Small intestine (tissue), 7 donors: ENCODE measurements around the gene SLC17A6. TPM values are rescaled to one million over a fixed set of nuclear protein-coding genes. Genes with fewer than 3 reads are reported as not detected.

Experiments
- DNase-seq, 2 donors: peaks; one replicate each; pipeline versions ENCODE4 v3.0.0 to v3.0.0-alpha.2; 2013
- FAIRE-seq: peaks from 2 replicates; lab custom pipeline; 2012; peaks lifted over from hg19 to GRCh38; lab: Jason Lieb, UNC
- H3K27ac ChIP-seq, 3 donors: one replicate each; pipeline ENCODE4 v1.5.1; 2013; ENCODE audit warnings: low read length in 2 of 3, mild to moderate bottlenecking in 2 of 3, control low read depth in 1 of 3, inconsistent platforms in 1 of 3, low read depth in 1 of 3, moderate library complexity in 1 of 3
- H3K27me3 ChIP-seq, 3 donors: one replicate each; pipeline ENCODE4 v1.6.1; 2013; ENCODE audit warnings: low read length in 3 of 3, inconsistent platforms in 1 of 3; ENCODE audit not compliant: control insufficient read depth in 3 of 3, insufficient read depth in 3 of 3
- H3K36me3 ChIP-seq, 3 donors: one replicate each; pipeline ENCODE4 v1.6.1; 2013; ENCODE audit warnings: low read length in 3 of 3, inconsistent platforms in 1 of 3, low read depth in 1 of 3, mild to moderate bottlenecking in 1 of 3, moderate library complexity in 1 of 3; ENCODE audit not compliant: control insufficient read depth in 3 of 3, insufficient read depth in 2 of 3
- H3K4me1 ChIP-seq, 3 donors: one replicate each; pipeline ENCODE4 v1.6.1; 2013; ENCODE audit warnings: low read length in 2 of 3, inconsistent platforms in 1 of 3, low read depth in 1 of 3, mild to moderate bottlenecking in 1 of 3, moderate library complexity in 1 of 3; ENCODE audit not compliant: control insufficient read depth in 3 of 3, insufficient read depth in 2 of 3
- H3K4me3 ChIP-seq, 3 donors: one replicate each; pipeline ENCODE4 v1.5.1; 2013; ENCODE audit warnings: low read length in 3 of 3, control low read depth in 1 of 3, inconsistent platforms in 1 of 3, low read depth in 1 of 3, mild to moderate bottlenecking in 1 of 3, moderate library complexity in 1 of 3
- H3K9me3 ChIP-seq, 2 donors: one replicate each; pipeline ENCODE4 v1.6.1; 2013; ENCODE audit warnings: low read depth in 1 of 2, low read length in 1 of 2; ENCODE audit not compliant: control insufficient read depth in 2 of 2, insufficient read depth in 1 of 2
- whole genome bisulfite sequencing, 3 donors: extraction: QIAGEN DNeasy Blood & Tissue Kit; methylation state at CpG; one replicate each; pipeline ENCODE4 v1.1.7; 2013; 5-methylcytosine and 5-hydroxymethylcytosine counted together
- polyA plus RNA-seq, 4 donors: library from polyadenylated mRNA; stranded (reverse) in 3 of 4; unstranded in 1 of 4; fragments of 200-250 nt in 3 of 4; fragments of 120-200 nt in 1 of 4; gene quantifications; one replicate each; pipeline versions ENCODE4 v1.2.1 to v1.2.3, GENCODE V29; 2013
- donor health status: healthy with polysubstance abuse.
- donor health status: control.
- donor health status: control.
- donor health status: Bipolar disorder and iron deficiency.
- donor health status: healthy.

SLC17A6 gene
- polyA plus RNA-seq, 4 donors = not detected

DNA sequence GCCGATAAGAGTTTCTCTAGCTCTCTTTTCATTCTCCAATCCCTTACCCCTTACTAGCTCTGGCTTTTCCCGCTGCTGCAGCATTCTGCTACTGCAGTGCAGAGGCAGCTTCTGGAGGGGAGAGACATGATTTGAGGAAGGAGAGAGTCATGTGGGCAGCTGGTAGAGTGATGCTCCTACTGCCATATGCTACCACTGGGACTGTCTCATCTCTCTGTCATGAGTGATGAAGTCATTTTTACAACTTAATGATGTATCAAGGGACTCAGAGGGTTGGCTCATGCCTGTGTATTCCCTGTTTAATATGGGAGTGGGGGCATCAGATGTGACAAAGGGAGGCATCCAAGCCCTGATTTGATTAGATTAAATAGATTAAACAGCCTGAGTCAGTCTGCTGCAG lies 11.3 kb downstream of the SLC17A6 start:
- WGBS, 3 donors = 62 to 74% (median 66%) methylated on average over 2 of the region's 2 CpGs
- Histone ChIP-seq H3K4me1 (no peaks in the 10 kb centered on the region), H3K4me3 (no peak overlapping the region), H3K36me3 (no peaks in the 10 kb centered on the region), H3K9me3 (no peaks in the 10 kb centered on the region), H3K27ac (no peak overlapping the region), H3K27me3 (peaks cover 0 to 3% (median 0%) of the 10 kb centered on the region in 3 donors)
- DNase-seq (no peak), FAIRE-seq (no peak)

DNA sequence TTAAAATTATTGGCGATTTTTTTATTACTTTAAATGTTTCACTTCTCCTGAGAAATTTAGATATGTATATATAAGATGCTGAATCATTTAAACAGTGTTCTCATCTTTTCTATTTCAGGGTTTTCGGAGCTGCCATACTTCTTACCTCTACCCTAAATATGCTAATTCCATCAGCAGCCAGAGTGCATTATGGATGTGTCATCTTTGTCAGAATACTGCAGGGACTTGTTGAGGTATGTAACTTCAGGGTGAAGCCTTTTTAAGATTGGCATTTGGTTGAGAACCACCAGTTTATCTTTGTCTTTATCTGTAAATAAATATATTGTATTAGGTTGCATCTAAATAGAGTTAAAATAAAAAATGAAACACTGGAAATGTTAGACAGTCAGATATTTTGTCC lies 21.1 kb downstream of the SLC17A6 start:
- DNase-seq (no peak), FAIRE-seq (no peak)
- Histone ChIP-seq H3K9me3 (no peaks in the 10 kb centered on the region), H3K27ac (no peak overlapping the region), H3K36me3 (no peaks in the 10 kb centered on the region), H3K27me3 (peaks cover 0 to 3% (median 0%) of the 10 kb centered on the region in 3 donors), H3K4me1 (no peaks in the 10 kb centered on the region), H3K4me3 (no peak overlapping the region)
- WGBS, 3 donors = 64 to 80% (median 76%) methylated on average over 2 of the region's 2 CpGs

DNA sequence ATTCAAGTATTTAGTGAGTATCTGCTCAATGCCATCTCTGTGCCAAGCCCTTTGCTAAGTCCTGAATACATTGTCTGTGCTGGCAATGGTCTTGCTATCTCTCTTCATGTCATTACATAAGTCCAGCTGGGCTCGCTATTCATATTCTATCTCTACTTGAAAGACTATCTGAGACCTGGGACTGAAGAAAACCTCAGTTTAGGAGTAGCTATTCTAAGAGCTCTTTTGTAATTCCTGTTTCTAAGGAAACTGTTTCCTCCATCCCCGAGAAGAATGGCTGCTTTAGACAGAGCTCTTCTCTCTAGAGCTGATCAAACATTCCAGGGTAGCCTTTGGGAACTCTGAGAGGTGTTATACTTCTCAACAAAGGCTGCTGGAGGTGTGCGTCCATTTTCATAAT lies 33.0 kb downstream of the SLC17A6 start:
- FAIRE-seq (no peak), DNase-seq (no peak)
- no peaks in the 10 kb centered on the region for H3K27me3 ChIP-seq
- 18 to 34% (median 20%) methylated on average over 3 of the region's 3 CpGs for WGBS, 3 donors
- H3K9me3 ChIP-seq = no peaks in the 10 kb centered on the region
- H3K4me1 ChIP-seq = no peaks in the 10 kb centered on the region
- H3K36me3 ChIP-seq = no peaks in the 10 kb centered on the region
- no peak overlapping the region for H3K27ac ChIP-seq
- no peak overlapping the region for H3K4me3 ChIP-seq

DNA sequence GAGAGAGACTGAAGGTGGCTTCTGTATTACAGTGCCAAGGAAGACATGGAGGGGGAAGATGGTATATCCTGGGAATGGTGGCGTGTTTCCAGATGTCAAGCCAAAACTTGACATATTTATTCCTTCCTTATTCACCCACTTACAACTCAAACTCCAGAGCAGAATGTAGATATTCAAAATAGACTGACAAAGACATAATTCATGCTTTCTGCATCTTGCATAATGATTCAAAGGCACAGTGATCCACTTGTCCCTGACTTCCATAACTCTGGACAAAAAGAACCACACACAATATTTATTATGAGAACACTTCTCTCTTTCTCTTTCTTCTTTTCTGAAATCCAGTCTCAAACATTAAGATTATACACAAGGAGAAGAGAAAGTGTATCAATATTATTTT lies 48.9 kb downstream of the SLC17A6 start:
- no peak for FAIRE-seq
- WGBS, 3 donors = 49 to 65% (median 61%) methylated on average over 1 of the region's 1 CpG

DNA sequence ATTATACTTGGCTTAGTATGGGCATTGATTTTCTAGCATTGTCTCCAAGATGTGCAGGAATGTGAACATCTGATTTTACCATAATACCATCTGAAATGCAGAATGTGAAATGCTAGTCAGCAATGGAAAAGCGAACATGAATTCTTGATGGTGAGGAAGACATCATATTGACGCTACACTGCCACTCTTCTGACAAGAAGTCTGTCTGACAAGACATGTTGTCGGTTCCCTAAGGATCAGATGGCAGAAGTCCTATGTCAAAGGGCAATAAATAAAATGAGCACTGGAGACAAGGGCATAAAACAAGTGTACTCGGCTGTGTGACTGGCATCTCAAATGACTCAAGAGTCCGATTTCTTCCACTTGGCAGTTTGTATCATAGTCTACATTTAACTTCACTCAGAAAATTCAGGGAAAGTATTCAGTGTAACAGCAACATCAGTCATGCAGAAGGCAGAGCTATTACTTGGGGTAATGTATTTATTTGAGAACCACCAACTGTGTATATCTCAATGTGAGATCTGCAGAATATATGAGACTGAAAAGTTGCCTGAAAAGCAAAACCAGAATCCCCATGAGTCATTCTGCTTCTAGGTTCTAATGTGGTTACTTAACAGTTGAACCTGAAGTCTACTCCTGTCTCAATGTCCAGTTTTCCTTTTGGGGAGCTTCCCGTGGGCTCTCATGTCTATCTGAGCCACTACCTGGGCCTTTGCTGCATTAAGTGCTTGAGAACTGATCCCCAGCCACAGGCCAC lies 51.5 kb downstream of the SLC17A6 start:
- no peak for FAIRE-seq
- no peaks in the 10 kb centered on the region for H3K27me3 ChIP-seq
- H3K27ac ChIP-seq = no peak overlapping the region
- 79 to 87% (median 84%) methylated on average over 6 of the region's 6 CpGs for WGBS, 3 donors
- H3K4me3 ChIP-seq = no peak overlapping the region
- H3K36me3 ChIP-seq = no peaks in the 10 kb centered on the region
- H3K9me3 ChIP-seq = no peaks in the 10 kb centered on the region
- no peak for DNase-seq
- no peaks in the 10 kb centered on the region for H3K4me1 ChIP-seq

More for the DNA sequence above, 48.9 kb downstream of the SLC17A6 start:
- Histone ChIP-seq H3K27me3 (no peaks in the 10 kb centered on the region), H3K27ac (no peak overlapping the region), H3K36me3 (no peaks in the 10 kb centered on the region), H3K9me3 (no peaks in the 10 kb centered on the region), H3K4me1 (no peaks in the 10 kb centered on the region), H3K4me3 (no peak overlapping the region)
- DNase-seq = no peak

DNA sequence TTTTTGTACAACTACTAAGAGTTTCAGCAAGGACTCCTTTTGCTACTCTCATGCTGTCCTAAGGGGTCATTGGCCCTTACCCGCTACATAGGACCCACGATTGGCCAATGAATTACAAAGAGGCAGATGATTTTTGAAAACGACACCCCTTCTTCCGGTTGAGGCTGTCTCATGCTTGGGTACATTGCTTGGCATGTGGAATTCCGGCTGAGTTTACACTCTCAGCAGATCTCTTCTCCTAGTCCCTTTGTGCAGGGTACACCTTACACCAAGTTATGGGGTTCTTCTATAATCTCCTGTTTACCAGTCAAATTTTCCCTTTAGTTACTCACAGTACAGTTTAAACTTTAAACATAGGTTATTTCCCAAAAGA lies 52.1 kb downstream of the SLC17A6 start:
- Histone ChIP-seq H3K27me3 (no peaks in the 10 kb centered on the region), H3K27ac (no peak overlapping the region), H3K36me3 (no peaks in the 10 kb centered on the region), H3K9me3 (no peaks in the 10 kb centered on the region), H3K4me1 (no peaks in the 10 kb centered on the region), H3K4me3 (no peak overlapping the region)
- DNase-seq (no peak), FAIRE-seq (no peak)
- 68 to 83% (median 70%) methylated on average over 5 of the region's 5 CpGs for WGBS, 3 donors

DNA sequence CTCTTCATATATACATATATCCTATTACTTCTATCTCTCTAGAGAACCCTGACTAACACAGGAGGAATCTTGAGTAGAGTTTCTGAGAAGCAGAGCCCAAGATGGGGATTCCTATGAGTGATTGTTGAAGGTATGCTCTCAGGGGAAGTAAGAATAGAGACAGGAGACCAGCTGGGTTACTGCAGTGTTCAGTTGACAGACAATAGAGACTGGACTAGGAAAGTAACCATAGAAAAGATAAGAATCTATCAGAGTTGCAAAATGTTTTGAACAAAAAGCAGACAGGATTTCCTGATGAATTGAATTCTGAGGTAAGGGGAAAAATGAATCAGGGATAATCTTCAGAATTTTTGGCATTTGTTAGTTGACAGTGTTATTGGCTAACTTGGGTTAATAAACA lies 54.4 kb downstream of the SLC17A6 start:
- Histone ChIP-seq H3K9me3 (no peaks in the 10 kb centered on the region), H3K36me3 (no peaks in the 10 kb centered on the region), H3K4me3 (no peak overlapping the region), H3K4me1 (no peaks in the 10 kb centered on the region), H3K27me3 (no peaks in the 10 kb centered on the region), H3K27ac (no peak overlapping the region)
- no peak for DNase-seq
- FAIRE-seq = no peak

DNA sequence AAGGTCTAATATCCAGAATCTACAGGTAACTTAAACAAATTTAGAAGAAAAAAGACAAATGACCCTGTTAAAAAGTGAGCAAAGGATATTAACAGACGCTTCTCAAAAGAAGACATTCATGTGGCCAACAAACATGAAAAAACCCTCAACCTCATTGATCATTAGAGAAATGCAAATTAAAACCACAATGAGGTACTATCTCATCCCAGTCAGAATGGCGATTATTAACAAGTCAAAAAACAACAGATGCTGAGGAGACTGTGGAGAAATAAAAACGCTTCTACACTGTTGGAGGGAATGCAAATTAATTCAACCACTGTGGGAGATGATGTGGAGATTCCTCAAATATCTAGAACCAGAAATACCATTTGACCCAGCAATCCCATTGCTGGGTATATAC lies 67.2 kb downstream of the SLC17A6 start:
- FAIRE-seq = no peak
- 57 to 65% (median 58%) methylated on average over 3 of the region's 3 CpGs for WGBS, 3 donors
- Histone ChIP-seq H3K27me3 (no peaks in the 10 kb centered on the region), H3K9me3 (no peaks in the 10 kb centered on the region), H3K4me3 (no peak overlapping the region), H3K4me1 (no peaks in the 10 kb centered on the region), H3K27ac (no peak overlapping the region), H3K36me3 (no peaks in the 10 kb centered on the region)
- no peak for DNase-seq

DNA sequence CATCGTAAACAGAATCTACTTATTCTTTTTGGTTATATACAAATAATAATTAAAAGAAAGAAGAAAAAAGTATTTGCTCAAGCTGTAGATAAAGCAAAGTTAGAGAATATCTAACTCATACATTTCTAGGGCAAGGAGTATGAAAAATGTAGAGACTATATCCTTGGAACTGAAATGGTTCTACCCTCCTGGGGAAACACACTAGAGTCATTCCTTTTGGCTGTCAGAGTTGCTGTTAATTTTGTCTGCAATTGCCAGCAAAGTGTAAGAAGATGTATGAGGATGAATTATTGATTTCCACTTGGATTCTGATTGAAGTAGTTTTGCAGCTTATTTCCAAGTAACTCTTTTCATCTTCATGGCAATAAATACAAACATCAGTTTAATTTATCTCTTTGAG lies 69.1 kb downstream of the SLC17A6 start:
- Histone ChIP-seq H3K4me3 (no peak overlapping the region), H3K4me1 (no peaks in the 10 kb centered on the region), H3K27ac (no peak overlapping the region), H3K9me3 (no peaks in the 10 kb centered on the region), H3K27me3 (no peaks in the 10 kb centered on the region), H3K36me3 (no peaks in the 10 kb centered on the region)
- 89 to 97% (median 92%) methylated on average over 1 of the region's 1 CpG for WGBS, 3 donors
- FAIRE-seq (no peak), DNase-seq (no peak)
